Measurements from ENCODE around the gene ABCC10.

- TF ChIP-seq POLR2A (IDR thresholded peaks at IDR 0.05; ENCODE audit: low read length) (no peak), GATA1 (IDR thresholded peaks at IDR 0.05; ENCODE audit: low read depth, low read length) (no peak)
Measured at GRCh38 chr6:43377710-43378229, 49.6 kb upstream of the ABCC10 start.

Data from erythroblast (primary cell).